ENCODE data around the gene TEDC1.

DNA sequence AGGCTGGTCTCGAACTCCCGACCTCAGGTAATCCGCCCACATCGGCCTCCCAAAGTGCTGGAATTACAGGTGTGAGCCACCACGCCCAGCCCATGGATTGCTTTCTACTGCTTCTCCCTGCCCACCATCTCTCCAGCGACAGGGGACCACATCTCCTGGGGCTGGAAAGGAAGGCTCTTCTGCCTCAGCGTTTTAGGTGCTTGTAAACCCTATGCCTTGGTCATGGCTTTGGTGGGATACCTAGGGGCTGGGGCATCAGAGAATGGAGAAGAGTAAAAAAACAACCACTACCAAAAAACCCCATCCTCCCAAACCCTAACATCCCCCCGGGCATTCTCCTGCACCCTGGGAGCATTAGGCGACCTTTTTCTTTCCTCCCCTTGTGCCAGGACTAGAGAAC lies 34.3 kb downstream of the TEDC1 start:
- TF ChIP-seq EZH2 (optimal IDR thresholded peaks at IDR 0.05; ENCODE audit: low read depth, low read length): no peak
- TF ChIP-seq, protein P1, sequence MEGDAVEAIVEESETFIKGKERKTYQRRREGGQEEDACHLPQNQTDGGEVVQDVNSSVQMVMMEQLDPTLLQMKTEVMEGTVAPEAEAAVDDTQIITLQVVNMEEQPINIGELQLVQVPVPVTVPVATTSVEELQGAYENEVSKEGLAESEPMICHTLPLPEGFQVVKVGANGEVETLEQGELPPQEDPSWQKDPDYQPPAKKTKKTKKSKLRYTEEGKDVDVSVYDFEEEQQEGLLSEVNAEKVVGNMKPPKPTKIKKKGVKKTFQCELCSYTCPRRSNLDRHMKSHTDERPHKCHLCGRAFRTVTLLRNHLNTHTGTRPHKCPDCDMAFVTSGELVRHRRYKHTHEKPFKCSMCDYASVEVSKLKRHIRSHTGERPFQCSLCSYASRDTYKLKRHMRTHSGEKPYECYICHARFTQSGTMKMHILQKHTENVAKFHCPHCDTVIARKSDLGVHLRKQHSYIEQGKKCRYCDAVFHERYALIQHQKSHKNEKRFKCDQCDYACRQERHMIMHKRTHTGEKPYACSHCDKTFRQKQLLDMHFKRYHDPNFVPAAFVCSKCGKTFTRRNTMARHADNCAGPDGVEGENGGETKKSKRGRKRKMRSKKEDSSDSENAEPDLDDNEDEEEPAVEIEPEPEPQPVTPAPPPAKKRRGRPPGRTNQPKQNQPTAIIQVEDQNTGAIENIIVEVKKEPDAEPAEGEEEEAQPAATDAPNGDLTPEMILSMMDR (IDR thresholded peaks at IDR 0.05; ENCODE audit: low read length): no peak
